Epidermal melanocyte (primary cell): ENCODE results near the gene NAGA.
"Not testable (repeated sequence)": the region's sequence is repeated elsewhere in the genome, so short reads cannot be mapped to it uniquely, and the experiment has no call there.

Source experiments
- DNase-seq: peaks from one replicate; pipeline ENCODE4 v3.0.0; 2011; ENCODE audit warnings: low spot score; ENCODE audit not compliant: insufficient read length

Gene NAGA

DNA sequence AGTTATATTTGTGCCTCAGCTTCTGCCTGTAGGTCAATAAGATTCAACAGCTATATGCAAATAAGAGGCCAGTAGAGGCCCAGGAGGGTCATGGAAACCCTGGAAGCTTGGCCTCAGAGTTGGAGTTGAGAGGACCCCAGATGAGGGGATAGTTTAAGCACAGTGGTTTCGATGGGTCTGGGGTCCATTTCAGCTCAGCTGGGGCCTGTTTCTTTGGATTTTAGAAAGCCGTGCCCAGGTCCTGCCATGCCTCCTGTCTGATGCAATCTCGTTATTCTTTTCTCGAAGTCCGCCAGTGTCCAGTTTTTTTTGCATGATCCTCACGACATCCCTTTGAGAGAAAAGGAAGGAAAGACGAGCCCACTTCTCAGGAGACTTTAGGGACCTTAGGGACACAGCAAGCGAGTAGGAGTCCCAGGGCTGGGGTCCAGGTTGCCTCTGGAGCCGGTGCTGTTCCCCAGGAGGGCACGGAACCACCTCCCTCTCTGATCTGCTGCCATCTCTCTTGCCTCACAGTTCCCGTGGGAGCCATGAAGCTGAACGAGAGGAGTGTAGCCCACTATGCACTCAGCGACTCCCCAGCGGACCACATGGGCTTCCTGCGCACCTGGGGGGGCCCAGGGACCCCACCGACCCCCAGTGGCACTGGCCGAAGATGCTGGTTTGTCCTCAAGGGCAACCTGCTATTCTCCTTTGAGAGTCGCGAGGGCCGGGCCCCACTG, 6.3 kb upstream of the NAGA start:
- DNase-seq, result no peak

DNA sequence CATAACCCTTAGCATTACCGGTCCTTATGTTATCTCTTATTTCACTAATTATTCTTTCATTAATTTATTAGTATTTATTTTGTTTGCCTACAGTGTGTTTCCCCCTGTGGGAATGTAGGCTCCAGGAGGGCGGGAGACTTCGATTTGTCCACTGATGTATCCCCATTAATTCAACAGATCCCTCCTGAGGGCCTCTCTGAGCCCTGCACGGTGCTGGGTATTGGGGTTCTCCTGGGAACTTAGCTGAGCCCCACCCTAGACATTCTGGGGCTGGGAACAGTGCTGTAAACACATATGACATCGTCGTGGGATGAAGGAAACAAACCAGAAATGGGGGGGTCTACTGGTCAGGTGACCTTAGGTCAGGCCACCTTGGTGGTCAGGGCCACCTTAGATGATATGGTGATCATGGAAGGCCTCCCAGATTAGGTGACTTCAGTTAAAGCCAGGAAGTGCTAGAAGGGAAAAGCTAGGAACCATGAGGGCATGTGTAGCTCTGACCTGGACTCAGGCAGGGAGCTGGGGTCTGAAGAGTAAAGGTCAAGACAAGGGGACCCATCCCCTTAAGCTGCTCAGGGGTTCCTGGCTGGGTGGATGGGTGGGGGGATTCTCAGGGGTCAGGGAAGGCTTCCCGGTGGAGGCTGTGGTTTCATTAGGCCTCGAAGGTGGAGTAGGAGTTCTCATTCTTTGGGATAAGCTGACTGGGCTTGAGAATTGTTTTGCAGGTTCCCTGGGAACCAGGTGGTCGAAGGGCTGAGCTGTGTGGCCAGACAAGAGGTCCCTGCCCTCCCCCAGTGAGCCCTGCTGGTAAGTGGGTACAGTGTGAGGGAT, 4.4 kb upstream of the NAGA start:
- no peak for DNase-seq

DNA sequence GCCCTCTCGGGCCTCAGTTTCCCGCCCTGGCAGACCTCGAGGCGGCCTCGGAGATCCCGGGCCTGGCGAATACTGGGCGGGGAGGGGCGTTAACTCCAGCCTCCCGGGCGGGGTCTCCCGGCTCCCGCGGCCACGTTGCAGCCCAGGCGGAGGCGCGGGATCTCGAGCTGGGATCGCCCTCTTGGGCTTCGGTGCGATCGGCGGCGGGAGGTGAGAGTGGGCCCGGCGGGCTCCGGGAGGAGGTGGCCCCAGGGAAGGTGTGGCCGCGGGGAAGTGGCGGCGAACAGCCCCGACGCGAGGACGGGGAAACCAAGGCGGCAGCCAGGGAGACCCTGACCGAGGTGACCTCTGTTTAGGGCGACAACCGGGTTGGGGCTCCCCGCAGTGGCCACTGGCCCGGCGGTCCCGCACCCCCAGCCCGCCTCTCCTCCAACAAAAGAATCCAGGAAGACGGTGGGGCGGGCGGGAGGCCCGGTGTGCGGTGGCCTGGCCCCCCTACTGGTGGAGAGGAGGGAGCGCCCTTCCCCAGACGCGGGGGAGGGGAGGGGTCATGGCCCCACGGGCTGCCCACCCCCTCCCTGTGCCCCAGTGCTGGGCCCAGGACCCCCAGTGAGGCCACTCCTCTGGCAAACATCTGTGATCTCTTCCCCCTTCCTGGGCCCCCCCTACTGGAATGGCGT, 3.7 kb upstream of the NAGA start, which contains the start of gene PHETA2:
Gene PHETA2, plus strand, starts transcription at position 117 of the 680 bp plus-strand sequence. CDS start 3,046 bp downstream, outside the sequence.
- no peak for DNase-seq

DNA sequence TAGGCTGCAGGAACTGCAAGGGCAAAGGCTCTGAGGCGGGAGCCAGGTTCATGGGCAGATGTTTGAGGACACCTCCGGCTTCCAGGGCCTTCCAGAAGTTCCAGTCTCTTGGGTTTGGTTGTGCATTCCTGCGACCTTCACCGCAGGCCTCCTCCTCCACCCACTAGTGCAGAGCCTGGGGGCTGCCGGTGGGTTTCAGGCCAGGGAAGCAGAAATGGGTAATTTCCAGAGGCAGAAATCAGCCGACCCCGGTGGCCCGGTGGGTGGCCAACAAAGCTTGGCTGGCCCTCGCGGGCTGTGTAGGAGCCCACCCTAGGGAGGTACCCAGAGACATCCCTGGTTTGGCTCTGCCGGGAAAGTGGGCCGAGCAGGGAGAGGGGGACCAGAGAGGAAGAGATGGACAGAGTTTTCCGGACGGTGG, 3.0 kb upstream of the NAGA start:
- DNase-seq, result no peak

DNA sequence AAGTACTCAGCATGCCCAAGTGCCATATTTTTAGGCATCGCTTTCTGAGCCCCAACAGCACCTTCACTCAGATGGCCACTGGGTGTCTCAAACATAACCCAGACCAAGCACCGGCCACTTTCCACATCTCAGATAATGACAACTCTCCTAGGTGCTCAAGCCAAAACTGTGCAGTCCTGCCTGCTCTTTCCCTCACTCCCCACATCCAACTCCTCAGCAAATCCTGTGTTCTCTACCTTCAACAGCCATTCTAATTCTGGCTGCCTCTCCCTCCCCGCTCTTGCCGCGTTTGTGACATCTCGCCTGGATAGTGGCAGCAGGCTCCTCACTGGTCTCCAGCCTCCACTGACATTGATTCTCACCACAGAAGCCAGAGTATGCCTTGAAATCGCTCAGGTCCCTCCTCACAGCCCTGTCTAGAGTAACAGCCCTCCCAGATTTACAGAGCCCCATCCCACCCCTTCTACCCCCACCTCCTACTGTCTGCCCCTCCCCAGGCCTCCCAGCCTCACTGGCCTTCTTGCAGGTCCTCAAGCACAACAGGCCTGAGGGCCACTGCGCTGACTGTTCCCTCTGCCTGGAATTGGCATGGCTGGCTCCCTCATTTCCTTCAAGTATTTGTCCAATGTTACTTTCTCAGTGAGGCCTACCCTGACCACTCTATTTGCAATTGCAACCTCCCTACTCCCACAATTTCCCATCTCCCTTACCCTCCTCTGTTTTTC, 2.2 kb upstream of the NAGA start:
- no peak for DNase-seq

DNA sequence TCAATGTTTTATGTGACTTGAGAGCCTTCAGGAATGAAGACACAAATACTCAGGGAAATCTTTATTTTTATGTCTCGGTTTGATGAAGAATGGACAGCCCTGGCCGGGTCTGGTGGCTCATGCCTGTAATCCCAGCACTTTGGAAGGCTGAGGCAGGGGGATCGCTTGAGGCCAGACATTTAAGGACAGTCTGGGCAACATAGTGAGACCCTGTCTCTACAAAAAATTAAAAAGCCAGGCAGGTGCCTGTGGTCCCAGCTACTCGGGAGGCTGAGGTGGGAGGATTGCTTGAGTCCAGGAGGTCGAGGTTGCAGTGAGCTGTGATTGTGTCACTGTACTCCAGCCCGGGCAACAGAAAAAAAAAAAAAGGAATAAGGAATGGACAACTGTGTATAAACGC, 896 bp upstream of the NAGA start:
- DNase-seq, result not testable (repeated sequence)

DNA sequence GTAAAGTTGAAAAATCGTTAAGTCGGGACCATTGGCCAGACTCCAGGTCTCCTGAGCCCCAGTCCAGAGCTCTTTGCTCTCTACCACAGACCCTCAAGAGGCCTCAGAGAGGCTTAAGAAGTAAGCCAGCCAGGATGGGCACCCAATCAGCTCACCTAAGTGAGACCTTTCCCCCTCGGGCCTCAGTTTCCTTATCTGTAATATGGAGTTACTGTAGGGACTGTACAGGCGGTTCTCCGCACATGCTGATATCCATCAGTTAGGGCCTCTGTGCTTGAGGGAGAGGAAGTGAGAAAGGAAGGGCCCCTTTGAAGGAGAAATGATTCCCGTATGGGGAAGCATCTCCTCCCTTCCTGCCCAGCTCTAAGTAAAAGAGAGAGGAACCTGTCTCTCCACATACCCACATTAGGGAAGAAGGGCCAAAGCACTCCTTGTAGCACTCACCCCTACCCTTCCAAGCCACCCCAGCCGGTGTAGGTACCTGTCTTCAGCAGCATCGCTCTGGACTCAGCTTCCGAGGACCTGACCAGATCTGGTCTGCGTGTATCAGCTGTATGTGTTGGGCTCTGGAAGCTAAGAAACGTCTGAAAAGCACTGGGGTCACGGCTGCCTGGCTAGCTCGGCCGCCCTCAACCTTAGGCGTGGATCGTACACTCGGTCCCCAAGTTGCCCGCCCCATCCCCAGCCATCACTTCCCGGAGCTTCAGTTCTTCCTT, 653 bp downstream of the NAGA start:
- DNase-seq, result no peak

DNA sequence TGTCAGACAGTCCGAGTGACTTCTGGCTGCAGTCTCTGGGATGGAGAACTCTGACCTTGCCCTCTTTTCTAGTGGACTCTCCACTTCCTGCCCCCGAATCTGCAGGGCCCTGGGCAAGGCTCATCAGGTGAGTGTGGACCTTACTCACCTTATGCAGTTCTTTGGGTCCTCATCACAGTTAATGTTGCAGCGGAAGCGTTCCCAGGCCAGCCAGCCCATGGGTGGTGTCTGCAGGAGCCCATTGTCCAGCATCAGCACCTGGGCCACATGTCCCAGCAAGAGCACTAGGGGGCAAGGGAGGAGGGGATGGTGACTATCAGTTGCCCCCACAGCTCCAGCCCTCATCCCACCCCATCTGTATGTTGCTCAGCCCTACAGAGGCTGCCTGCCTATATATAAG, 2.3 kb downstream of the NAGA start:
- no peak for DNase-seq

DNA sequence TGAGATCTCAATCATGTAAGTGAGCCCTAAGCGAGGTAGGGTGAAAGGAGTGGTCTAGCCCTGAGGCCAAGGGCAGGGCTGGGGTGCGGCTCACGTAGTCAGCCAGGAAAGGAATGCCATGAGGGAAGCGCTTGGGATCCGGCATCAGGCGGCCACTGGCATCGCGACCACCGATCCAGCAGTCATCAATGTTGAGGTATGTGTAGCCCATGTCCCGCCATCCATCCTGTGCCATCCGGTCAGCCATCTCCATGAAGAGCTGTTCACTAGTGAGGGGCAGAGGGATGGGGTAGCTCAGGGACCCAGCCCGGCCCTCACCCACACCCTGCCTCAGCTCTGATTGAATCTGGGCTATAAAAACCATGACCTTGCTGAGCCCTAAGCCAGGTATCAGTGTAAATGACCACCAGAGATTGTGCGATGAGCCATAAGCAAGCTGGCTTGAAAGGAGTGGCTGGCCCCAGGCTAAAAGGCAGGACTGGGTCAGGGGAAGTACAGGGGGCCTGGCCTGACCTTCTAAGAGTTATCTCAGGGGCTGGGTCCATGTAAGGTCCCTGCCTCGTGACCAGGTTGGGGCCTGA, 2.9 kb downstream of the NAGA start:
- no peak for DNase-seq

DNA sequence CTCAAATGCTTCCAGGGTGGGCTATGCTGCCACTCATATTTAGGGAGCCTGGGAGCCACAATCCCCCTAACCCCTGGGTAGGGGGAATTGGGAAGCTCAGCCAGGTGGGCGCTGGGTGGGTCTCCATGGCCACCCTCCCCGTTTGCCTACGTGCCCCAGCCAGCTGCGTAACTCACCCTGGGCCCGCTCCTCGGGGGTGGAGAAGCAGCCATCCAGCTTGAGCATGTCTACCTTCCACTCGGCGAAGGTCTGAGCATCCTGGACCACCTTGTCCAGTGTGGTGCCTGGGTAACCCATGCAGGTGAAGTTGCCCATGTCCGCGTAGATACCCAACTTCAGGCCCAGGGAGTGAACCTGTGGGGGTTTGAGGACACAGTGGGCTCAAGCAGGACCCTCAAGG, 3.7 kb downstream of the NAGA start:
- DNase-seq, result no peak

DNA sequence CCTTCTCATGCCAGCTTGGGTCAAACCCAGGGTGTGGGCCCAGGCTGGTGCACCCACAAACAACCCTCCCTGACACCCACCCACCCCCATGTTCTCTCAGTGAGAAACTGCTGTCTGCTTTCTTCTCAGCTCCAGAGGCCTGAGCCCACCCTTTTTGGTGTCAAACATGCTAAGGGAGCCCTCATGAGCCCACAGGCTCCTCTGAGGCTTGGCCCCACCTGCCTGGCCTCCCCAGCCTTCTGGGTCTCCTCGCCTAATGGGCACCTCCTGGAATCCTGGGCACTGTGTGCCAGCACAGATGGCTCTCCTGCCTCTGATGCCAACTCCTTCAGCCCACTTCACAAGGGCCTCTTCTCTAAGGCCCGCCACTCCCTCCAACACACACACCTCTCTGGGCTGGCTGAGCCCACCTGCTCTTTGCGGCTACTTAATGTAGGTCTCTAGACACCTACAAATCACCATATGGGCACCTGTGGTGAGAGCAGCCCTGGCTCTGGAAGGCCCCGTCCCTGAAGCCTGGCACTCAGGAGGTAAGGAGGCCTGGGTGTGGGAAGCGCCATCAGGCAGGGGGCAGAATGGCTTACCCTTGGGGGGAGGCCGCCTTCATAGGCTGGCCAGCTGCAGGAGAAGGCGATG, 4.4 kb downstream of the NAGA start:
- no peak for DNase-seq

DNA sequence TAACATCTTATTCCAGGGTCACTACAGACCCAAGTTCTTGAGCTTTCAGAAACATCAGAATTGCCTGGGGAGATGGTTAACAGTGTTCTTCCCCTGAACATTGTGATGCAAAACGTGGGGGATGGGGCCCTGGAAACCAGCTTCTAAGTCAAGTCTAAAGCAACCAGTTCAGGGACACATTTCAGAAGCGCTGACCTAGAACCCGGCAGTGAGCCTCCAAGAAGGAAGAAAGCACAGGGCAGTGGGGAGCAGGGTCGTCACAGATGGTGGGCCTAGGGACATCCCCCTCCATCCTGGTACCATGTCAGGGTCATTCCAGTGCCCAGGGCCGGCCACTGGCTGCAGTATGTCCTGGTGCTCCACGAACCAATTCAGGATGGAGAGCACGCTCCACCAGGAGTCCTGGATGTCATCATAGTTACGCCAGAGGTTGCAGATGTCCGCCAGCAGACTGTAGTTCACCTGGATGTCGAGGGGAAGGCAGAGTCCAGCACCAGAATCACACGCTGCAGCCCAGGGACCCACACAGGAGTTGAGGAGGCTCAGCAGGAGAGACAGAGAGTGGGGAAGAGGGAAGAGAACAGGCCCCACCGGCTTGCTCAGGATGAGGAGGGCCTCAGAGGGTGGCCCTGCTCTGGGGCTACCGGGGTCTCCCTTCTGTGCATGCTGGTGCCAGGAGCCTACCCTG, 5.0 kb downstream of the NAGA start:
- DNase-seq, result no peak

DNA sequence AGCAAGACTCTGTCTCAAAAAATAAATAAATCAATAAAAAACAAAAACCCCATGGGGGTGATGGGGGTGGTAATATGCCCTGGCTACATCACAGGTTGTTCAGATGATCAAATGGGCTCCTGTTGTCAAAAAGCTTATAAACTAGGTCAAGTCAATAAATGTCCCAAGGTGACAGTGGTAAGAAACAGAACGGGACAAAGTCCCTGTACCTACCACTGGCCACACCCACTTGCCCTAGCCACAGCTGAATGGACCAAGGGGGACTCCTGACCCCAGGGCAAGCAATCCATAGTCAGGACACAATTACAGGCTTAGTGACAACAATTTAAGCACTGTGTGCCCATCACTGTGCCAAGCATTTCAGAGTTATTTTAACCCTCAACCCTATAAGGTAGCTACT, 6.0 kb downstream of the NAGA start:
- DNase-seq, result no peak

DNA sequence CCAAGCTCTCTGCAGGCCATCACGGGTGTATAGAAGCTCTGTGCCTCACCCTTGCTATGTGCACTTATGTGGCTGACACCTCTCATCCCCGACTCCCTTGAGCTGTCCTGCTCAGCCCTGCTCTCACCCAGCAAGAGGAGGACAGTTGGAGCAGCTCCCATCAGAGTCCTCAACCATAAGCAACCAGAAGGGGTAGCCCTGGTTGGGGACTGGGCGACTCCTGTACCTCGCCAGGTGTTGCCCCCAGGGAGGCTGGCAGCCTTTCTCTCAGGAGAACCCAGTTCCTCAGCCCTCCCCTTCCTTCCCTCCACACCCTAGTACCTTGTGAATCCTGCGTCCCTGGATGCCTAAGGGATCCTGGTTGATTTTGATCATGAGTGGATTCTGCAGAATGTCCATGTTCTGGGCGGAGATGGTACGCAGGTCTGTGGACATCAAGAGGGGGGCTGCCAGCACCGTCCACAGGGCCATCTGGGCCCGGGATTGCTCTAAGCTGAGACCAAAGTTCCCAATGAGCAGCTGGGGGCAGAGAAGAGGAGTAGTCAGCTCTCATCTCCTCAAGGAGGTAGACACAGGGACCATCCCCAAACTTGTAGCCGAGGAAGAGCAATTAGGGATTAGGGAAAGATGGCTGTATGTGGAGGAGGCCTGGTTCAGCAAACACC, 8.0 kb downstream of the NAGA start:
- no peak for DNase-seq

DNA sequence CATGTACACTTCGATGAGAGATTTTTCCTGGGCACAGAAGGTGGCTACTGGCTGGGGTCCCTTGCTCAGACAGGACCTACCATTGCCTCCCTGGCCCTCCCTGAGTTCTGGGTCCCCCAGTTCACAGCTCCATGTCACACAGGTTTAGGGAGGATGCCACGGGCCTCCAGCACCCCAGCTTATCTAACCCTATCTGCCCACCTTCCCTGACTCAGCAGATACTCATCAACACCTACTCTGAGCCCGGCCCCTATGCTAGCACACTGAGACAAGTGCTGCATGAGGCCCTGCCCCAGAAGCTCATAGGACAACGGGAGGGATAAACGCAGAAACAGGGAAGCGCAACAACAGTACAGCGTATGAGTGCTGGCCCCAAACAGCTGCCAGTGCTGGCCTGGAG, 9.6 kb downstream of the NAGA start:
- no peak for DNase-seq

DNA sequence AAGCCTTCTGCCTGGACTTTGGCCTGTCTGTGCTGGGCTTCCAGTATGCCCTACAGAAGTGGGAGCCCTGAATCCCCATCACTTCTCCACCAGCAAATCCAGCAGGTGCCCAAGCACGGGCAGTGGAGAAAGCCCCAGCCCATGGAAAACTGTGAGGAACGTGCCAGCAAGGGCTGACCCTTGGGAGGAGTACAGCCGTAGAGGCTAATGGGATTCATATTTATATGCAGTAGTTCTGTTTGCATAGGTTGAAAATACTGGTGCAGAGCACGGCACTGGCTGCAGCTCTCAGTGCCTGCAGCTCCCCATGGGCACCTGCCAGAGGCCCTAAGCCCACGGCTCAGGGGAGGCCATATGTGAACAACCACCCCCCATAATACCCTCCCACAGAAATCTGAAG, 10.1 kb downstream of the NAGA start:
- no peak for DNase-seq

DNA sequence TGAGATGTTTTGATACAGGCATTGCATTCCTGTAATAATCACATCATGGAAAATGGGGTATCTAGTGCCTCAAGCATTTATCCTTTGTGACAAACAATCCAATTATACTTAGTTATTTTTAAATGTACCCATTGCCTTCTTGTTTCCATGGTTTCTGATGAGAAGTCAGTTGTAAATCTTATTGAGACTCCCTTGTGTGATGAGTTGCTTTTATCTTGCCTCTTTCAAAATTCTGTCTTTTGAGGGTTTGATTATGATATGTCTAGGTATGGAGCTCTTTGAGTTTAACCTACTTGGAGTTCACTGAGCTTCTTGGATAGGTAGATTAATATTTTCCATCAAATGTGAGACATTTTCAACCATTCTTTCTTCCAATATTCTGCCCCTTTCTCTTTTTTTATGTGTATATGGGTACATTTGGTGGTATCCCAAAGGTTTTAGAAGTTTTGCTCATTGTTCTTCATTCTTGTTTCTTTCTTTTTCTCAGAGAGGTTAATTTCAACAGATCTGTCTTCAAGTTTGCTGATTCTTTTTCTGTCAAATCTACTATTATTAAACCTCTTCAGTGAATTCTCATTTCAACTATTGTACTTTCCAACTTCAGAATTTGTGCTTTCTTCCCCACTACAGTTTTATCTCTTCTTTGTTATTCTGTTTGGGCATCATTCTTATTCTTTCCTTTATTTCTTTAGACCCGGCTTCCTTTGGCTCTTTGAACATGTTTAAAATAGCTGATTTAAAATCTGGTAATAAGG, 13.7 kb downstream of the NAGA start:
- no peak for DNase-seq

DNA sequence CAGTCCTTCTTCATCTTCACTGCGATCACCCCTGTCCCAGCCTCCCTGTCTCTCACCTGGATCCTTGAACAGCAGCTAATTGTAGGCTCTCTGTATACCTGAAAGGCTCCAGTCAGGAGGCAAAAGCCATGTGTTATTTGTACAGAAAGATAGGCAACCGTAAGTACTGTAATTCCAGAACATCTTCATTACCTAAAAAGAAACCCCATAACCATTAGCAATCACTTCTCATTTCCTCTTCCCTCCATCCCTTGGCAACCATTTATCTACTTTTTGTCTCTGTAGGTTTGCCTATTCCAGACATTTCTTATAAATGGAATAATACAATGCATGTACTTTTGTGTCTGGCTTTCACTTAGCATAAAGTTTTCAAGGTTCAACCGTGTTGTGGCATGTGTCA, 17.8 kb downstream of the NAGA start:
- DNase-seq, result no peak
